Activated CD8-positive, alpha-beta memory T cell treated with anti-CD3 and anti-CD28 coated beads, Interleukin-2, amount 50 U/mL, for 24 hours (primary cell): ENCODE data around the gene ATP1A1.

Source experiments
- DNase-seq: peaks from one replicate; pipeline ENCODE4 v3.0.0-alpha.2; 2020; ENCODE audit errors: extremely low read depth

ATP1A1 gene

GRCh38 chr1:116439701-116440100 lies 66.7 kb downstream of the ATP1A1 start:
- DNase-seq: no peak

GRCh38 chr1:116440731-116441130 lies 67.7 kb downstream of the ATP1A1 start:
- no peak for DNase-seq

DNA sequence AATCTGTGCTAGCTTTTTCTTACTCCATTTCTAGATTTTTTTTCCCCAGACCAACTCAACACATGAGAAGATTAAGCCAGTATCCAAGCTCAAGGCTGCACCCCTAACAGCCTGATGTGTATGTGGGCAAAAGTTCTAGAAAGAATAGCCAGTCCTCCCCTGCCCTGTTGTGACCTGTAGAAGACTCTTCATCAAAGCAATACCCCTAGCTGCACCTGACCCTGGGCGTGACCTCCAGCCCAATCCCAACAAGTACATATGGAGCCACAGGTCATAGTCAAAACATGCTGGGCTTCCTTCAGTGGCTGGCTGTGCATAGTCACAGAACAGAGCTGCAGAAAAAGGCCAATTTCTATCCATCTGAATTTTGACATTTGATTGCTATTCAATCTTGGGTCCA lies 72.5 kb downstream of the ATP1A1 start:
- no peak for DNase-seq

DNA sequence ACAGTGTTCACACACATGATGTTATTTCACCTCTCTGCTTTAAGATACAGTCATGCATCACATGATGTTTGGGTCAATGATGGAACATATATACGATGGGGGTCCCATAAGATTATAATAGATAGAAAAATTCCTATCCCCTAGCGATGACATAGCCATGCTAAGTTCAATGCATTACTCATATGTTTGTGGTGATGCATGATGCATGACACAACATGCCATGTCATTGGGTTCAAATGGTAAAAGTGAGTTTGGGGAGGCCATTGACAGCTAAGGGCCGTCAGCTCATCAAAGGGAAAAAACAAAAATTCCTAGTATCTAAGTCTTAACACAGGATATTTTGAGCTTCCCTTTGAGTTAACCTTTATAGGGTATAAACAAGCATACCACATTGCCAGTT lies 73.6 kb downstream of the ATP1A1 start:
- DNase-seq: no peak

DNA sequence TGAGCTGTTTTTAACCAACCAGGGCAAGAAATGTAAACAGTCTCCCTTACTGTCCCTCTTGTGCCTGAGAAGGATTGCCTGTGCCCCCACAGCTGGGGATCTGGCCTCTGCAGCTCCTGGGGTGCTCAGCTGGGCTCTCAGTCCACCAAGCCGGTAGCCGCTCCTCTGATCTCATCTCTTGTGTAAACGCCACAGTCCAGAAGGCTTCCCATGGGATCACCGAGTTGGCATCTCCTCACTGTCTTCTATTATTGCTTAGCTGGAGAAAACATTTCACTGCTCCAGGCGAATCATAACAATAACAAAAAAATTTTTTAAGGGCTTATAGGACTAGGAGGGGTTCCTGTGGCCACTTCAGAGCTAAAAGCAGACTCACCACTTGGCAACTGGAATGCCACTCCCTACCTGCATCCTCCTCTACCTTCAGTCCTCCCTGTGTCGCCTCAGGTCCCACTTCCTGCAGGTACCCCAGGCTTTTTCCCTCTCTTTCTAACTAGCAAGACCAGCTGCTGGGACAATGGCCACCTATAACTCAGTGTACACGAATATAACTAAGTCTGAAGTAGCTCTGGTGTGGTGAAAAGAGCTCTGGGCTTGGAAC lies 75.8 kb downstream of the ATP1A1 start:
- DNase-seq: no peak

GRCh38 chr1:116449578-116449977 lies 76.5 kb downstream of the ATP1A1 start:
- no peak for DNase-seq

DNA sequence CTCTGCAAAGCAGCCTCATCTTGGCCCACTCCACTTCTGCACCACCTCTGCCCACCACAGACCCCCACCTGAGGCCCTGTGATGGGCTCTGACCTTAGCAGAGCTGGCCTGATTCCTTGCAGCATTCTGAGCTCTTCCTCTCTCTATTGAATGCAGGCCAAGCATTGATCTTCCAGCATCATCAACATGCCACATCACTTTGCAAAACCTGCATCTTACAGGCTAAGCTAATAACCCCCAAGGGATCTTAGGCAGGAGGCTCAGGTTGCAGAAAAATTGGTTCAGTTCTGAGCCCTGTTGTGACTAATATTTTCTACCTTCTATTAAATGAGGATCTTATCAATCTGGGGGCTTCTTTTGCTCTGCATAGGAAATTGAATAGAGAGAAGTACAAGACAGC lies 78.7 kb downstream of the ATP1A1 start:
- no peak for DNase-seq

- DNase-seq: no peak
Observed at GRCh38 chr1:116453481-116453880, 80.4 kb downstream of the ATP1A1 start.

DNA sequence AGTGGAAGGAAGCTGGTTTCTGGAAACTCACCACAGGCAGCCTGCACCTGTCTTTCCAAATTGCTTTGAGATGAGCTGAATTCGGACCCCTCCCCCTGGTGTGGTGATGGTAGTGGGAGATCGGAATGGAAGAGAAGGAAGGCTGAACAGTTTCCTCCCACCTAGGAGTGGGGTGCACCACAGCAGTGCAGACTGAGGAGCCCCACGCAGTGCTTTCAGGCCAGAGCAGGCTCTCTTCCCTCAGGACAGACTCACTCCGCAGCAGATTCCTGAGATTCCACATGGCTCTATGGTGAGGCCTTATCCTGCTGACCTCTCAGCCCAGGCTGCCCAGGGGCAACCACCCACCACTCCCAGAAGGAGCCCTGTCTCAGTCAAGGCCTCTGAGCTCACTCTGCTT lies 80.9 kb downstream of the ATP1A1 start:
- no peak for DNase-seq
